HG02981 (cell line): Measurements from ENCODE around the gene ATL2.
"Not testable (repeated sequence)": the region's sequence is repeated elsewhere in the genome, so short reads cannot be mapped to it uniquely, and the experiment has no call there.

Experiments
- ATAC-seq: cut with Tn5 transposase; IDR thresholded peaks from one replicate; pipeline ENCODE4 v1.9.1; 2021; ENCODE audit warnings: mild to moderate bottlenecking, moderate library complexity; ENCODE audit not compliant: unreplicated experiment

The ATL2 gene

DNA sequence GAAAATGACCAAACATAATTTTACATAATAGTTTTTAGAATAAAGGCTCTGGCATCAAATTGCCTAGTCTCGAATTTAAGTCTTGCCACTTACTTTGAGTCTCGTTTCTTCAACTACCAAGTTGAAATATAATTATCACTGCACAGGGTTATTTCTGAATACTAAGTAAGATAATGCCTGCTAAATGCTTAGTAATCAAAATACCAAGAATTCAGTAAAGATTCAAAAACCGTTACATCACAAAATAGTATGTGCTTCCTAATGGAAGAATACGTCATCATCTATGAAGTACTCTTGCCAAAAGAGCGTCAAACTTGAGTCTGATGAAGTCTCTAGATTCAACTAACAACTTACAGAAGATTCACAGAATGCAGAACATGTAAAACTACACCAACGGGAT is 40.5 kb downstream of the ATL2 start:
- no peak for ATAC-seq

DNA sequence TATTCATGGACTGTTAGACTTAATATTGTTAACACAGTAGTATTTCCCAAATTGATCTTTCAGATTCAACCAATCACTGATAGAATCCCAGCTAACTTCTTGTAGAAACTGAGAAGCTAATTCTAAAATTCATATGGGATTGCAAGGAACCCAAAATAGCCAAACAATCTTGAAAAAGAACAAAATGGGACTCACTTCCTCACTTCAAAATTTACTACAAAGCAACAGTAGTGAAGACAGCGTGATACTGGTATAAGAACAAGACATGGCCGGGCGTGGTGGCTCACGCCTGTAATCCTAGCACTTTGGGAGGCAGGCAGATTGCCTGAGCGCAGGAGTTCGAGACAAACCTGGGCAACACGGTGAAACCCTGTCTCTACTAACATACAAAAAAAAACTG is 46.3 kb downstream of the ATL2 start:
- ATAC-seq: no peak

DNA sequence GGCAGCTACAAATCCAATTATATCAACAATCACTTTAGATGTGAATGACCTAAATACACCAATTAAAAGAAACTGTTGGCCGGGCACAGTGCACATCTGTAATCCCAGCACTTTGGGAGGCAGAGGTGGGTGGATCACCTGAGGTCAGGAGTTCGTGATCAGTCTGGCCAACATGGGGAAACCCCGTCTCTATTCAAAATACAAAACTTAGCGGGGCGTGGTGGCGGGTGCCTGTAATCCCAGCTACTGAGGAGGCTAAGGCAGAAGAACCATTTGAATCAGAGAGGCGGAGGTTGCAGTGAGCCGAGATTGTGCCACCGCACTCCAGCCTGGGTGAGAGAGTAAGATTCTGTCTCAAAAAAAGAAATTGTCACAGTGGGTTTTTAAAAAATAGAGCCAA is 49.5 kb downstream of the ATL2 start:
- ATAC-seq: no peak

DNA sequence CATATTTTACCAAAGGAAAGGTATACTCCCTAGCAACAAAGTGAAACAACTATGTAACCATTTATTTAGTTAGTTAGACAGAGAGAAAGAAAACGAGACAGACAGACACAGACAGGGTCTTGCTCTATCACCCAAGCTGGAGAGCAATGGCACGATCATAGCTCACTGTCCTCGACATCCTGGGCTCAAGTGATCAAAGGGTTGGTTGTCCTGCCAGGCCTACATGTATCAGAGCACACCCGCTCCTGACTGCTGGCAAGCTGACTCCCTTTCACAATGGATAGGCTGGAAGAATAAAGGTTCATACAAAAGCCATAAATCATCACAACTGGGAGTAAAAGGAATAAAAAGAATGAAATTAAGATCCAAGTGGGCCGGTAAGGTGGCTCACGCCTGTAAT is 53.5 kb downstream of the ATL2 start:
- ATAC-seq: no peak

DNA sequence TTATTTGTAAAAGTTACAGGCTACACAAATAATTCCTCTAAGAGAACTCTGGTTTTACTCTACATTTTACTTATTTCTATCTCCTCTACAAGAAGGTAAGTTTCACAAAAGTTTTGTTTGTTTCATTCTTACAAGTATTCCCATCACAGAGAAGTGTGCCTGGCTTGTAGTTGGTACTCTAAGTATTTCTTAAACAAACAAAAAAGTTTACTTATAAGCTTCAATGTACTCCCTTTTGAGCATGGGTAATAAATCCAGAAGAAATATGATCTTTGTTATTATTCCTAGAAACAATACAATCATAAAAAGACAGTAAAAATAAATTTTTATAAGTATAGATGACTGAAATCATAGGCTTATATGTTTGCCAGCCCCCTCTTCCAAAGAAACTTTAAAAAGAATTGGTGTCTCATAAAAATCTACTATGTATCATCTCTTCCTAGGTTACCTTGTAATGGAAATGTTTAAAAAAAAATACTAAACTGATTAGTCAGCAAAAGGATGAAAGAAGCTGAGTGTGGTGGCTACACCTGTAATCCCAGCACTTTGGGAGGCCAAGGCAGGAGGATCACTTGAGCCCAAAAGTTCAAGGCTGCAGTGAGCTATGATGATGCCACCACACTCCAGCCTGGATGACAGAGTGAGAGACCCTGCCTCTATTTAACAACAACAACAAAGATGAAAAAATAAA is 54.7 kb downstream of the ATL2 start:
- no peak for ATAC-seq

DNA sequence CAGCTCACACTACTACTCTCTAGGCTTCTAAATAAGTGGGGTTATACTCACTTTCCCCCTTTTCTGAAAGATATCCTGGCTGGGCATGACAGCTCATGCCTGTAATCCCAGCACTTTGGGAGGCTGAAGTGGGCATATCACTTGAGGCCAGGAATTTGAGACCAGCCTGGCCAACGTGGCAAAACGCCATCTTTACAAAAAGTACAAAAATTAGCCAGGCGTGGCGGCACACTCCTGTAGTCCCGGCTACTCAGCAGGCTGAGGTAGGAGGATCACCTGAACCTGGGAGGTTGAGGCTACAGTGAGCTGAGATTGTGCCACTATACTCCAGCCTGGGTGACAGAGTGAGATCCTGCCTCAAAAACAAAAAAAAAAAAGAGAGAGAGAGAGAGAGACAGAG is 57.8 kb downstream of the ATL2 start:
- ATAC-seq: not testable (repeated sequence)

DNA sequence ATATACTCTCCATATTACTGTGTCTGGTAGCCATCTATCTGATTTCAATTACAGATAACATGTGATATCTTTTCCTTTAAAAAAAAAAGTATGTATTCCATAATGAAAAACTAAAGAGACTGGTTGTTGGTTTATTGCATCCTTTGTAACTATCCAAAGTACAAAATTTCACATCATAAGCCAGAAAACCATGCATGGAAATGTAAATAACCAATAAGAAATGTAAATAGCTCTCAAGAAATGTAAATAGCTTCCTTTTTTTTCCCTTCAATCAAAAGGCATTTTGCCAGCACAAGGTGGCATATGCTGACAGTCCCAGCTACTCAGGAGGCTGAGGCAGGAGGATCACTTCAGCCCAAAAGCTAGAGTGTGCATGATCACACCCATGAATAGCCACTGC is 59.3 kb downstream of the ATL2 start:
- no peak for ATAC-seq

DNA sequence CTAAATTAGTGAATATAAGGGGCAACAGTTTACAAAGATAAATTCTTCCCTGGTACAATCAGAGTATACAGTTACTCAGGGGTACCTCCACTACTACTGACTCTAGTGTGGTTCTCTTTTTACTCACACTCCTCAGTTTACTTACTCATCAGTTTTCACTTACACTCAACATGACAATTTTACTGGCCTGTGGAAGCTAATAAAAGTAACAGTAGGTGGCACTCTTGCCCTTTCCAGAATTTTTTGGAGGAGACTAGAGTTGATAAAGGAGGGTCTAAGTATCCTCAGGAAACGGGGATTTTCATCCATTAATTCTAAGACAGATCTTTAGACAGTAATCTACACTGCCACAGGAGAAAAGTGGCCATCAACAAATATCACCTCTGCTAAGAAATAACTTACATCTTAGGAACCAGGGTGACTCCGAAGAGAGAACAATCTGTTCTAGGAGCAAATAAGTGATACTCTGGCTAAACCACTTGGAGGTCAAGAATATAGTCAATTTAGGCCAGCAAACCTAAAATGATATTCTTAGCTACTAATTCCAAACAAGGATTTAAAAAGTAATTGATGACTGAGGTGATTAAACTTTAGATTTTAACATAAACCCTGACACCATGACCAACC is 61.3 kb downstream of the ATL2 start:
- no peak for ATAC-seq

DNA sequence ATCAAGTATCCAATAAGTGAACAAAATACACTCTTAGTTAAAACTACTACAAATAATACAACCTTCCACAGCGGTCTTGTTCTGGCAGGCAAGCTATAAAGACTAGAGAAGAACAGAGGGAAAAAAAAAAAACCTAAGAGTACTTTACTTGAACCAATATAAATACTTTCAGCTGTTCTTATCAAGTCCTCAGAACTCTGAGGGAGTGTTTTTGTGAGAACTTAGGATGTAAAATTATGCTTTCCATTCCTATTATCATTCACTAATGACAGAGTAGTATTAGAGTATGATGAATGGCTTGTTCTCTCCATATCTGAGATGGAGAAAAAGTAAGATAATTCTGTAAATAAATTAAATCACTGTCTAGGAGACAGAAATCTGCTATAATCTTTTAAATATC is 68.3 kb downstream of the ATL2 start:
- no peak for ATAC-seq

DNA sequence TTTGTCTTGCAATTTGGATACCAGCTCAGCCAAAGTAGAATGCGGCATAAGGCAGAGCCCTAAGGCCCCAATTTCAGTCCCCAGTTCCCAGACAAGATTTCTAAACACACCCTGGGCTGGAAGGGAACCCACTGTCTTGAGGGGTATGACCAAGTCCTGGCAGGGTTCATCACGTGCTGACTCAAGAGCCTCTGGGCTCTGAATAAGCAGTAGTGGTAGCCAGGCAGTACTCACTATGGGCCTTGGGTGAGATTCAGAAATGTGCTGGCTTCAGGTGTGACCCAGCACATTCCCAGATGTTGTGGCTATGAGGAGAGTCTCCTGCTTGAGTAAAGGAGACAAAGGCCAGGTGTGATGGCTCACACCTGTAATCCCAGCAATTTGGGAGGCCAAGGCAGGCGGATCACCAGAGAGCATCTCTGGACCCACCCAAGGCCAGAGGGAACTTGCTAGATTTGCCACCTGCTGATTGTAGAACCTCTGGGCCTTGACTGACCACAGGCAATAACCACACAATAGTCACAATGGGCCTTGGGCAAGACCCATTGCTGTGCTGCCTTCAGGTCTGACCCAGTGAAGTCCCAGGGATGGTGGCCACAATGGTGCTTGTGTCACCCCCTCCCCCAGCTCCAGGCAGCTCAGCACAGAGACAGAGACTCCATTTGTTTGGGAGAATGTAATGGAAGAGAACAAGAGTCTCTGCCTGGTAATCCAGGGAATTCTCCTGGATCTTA is 74.9 kb downstream of the ATL2 start:
- ATAC-seq: no peak

DNA sequence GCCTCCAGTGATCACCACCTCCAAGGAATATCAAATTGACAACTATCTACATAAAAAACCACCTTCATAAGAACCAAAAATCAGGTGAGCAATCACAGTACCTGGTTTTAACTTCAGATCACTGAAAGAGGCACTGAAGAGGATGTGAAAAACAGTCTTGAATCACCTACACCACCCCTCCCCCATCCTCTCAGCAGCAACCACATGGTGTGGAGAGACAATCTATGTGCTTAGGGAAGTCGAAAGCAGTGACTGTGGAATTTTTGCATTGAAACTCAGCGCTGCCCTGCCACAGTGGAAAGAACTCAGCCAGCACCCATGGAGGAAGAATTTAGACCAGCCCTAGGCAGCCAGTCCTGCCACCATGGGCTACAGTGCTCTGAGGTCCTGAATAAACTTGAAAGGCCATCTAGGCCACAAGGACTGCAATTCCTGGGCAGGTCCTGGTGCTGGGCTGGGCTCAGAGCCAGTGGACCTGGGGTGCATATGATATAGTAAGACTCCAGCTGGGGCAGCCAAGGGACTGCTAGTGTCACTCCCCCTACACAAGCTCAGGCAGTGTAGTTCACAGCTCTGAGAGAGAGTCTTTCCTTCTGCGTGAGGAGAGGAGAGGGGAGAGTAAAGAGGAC is 75.6 kb downstream of the ATL2 start:
- ATAC-seq: peak; percentile 66

DNA sequence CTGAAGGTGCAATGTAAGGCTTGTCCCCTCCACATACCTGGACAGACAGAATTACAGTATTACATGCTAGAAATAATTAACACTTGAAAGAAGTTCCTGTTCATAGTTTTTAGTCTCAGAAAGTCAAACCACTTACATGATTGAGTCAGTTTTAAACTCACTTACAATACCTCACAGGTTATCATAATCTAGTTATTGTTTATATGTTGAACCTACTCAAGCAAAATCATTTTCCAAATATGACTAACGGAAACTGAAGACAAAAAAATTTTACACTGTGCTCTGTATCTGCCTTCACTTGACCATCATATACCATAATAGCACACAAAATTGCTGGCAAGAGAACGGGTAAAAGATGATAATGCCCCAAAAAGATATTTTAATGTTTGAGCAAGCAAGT is 78.5 kb downstream of the ATL2 start:
- no peak for ATAC-seq

DNA sequence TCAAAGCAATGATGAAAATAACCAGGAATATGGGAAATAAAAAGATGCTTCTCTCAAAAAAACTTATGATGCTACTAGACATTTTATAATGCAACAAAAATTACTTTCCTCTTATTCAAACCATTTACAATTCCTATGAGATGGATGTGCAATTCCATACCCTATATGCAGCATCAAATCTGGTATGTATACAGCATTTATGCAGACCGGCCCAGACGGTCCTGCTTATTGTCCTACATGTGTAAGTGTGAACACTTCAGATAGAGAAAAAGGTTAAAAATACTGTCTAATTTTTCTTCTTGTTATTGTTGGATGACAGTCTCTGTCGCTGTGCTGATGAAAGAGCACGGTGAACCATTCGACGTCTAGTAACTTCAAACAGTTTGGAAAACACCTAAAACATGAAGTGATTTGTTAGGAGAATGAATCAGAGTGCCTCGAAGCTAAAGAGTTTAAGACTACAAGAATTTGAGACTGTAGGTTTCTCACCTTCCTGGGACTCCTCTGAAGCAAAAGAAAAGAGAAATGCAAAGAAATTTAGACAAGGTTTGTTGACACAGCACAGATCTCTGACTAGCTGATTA is 80.8 kb downstream of the ATL2 start:
- ATAC-seq: no peak

DNA sequence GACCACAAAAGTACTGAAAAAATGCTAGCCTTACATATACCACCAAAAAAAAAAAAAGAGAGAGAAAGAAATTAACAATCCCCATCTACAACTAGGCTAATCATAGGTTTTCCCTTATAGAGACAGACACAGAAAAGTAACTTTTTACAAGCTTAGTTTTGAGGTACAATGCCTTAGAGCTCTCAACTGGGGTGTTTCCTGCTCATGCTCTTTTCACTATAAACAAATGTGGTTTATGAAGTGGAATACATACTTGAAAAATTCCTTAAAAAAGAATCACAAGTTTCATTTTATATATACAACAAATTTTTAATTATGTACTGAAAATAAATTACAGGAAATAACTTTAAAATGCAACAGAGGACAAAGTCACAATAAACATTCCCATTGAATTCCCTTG is 82.5 kb downstream of the ATL2 start:
- ATAC-seq: no peak

DNA sequence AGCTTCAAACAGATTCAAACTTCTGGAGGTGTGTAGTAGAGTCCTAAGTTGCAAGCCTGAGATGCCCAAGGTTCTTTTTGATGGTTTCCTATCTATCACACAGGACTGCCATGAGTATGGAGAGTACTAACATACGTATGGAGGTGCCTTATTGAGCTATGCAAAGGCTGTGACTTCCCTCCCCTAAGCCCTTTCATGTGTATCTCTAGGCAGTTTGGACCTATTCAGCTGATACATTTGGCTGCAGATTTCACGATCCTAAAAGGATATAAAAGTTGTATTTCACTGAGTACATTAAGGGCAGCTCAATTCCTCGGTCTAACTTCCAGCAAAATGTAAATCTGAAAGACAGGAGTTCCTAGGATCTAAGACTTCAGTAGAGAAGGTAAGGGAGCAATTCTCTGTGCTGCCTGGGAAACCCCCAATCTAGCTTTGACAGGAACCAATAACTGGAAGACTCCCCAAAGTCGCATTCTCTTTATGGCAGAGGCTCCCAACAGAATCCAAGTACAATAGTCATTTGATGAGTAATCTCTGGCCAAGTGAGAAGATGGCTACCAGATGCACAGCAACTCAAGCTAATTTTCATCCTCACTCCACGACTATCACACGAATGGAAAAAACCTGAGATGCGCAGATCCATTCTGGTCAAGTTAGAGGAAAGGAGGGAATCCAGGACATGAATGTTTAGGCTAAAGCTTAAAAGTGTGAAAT is 83.8 kb downstream of the ATL2 start:
- no peak for ATAC-seq

DNA sequence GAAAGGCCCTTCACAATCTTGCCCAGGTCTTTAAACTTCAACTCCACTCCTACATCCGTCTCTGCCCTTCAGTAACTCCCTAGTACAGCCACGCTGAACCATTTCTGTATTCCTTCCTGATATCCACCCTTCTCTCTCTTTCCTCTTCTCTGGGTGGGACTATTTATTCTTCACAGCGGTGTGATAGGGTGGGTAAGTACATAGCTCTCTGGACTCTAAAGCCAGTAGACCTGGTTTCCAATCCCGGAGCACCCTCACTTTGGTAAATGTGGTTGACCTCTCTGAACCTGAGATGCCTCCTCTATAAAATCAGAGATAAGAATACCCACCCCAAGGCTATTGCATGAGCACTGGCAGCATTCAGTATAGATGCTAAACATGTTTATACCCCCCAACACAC is 86.7 kb downstream of the ATL2 start:
- no peak for ATAC-seq

DNA sequence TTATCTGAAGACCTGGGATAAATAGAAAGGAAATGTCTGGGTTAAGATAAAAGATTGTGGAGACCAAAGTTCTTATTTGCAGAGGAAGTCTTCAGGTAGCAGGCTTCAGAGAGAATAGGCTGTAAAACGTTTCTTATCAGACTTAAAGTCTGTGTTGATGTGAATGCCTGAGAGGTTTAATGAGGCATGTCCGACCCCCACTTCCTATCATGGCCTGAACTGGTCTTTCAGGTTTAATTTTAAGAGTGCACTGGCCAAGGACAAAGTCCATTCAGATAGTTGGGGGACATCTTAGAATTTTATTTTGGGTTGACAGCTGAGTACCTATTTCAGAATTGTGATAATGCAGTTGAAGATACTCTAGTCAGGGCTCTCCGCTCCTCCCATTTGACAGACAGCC is 92.1 kb downstream of the ATL2 start:
- no peak for ATAC-seq

DNA sequence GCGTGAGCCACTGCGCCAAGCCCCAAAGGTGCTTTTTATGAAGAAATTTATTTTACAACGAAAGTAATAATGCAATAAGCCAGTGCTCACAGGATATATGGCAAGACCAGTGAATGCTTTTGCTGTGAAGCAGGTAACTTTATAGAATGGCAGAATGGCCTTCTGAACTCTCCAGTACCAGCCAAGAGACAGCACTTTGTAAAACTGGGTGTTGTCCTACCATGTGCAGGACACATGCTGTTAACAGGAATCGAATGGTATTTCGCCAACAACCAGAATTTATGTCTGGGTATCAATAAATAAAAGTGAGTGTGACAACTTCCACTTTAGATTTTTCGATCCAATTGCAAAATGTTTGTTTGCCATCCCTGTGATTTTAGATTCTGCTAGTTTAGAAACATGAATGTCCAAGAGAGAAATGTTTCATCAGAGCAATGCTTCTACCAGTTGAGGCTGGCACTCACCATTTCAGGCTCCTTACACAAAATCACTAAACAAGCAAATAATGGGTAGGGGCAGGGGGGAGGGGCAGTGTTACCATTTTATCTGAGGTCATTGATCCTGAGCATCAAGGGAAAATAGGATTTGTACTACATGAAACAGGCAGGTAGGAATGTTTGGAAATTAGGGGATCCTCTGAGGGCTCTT is 95.9 kb downstream of the ATL2 start:
- ATAC-seq: no peak

DNA sequence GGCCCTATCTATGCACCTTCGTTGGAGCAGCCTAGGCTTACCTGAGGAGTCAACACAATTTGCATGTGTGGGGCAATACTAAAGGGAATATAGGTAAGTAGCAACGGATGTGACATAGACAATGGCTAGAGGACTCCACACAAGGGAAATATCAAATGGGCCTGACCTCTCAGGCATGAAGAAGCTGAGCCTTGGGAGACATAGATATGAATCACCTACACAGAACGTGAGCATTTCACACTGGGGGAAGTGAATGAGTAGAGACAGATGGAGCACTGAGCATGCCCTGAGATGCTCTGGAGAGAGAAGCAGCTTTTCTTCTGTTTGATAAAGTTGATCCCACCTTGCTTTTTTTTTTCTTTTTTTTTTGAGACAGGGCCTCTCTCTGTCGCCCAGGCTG is 97.9 kb downstream of the ATL2 start:
- ATAC-seq: no peak

DNA sequence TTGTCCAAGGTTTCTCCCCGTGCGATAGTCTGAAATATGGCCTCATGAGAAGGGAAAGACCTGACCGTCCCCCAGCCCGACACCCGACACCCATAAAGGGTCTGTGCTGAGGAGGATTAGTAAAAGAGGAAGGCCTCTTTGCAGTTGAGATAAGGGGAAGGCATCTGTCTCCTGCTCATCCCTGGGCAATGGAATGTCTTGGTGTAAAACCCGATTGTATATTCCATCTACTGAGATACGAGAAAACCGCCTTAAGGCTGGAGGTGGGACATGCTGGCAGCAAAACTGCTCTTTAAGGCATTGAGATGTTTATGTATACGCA is 99.0 kb downstream of the ATL2 start:
- ATAC-seq: not testable (repeated sequence)
